GM12878 (cell line): Measurements from ENCODE around the gene EEF1A2. TPM values are rescaled to one million over a fixed set of nuclear protein-coding genes. Genes with fewer than 3 reads are reported as not detected.

ENCODE experiments used
- ATAC-seq: fragments of 200-7000 bp; cut with Tn5 transposase; 3 replicates; pipeline ENCODE4 v1.9.1; 2020; ENCODE audit warnings: mild to moderate bottlenecking, moderate library complexity
- BruUV-seq: library from RNA; stranded (reverse); fragments of 400-500 nt; replicated peaks from 2 replicates; lab custom pipeline; 2021; lab: Mats Ljungman, UMichigan
- CTCF ChIA-PET: fragments of 300-600 bp; sonication (Branson Sonifier 250); formaldehyde crosslinking; extraction: SDS; loops from one replicate; lab custom pipeline; 2021; ENCODE audit warnings: inconsistent platforms; lab: Yijun Ruan, JAX
- POLR2A ChIA-PET: fragments of 350-600 bp; formaldehyde crosslinking; extraction: SDS; loops from one replicate; lab custom pipeline; 2021; ENCODE audit warnings: inconsistent platforms; lab: Charles Lee
- RAD21 ChIA-PET: fragments of 300-600 bp; sonication (Branson Sonifier 250); formaldehyde crosslinking; loops from one replicate; lab custom pipeline; 2023; ENCODE audit warnings: antibody characterized with exemption; ENCODE audit not compliant: unreplicated experiment; lab: Charles Lee
- SMC1A ChIA-PET: fragments of 300-600 bp; sonication (Branson Sonifier 250); formaldehyde crosslinking; loops from one replicate; lab custom pipeline; 2023; ENCODE audit not compliant: unreplicated experiment, uncharacterized antibody; lab: Charles Lee
- DNase-seq: peaks from one replicate; pipeline ENCODE4 v3.0.0-alpha.2; 2011; ENCODE audit warnings: low read depth, low spot score
- FAIRE-seq: peaks from 3 replicates; lab custom pipeline; 2011; peaks lifted over from hg19 to GRCh38; lab: Jason Lieb, UNC
- H2AFZ ChIP-seq: 2 replicates; pipeline ENCODE4 v1.6.0; 2011; ENCODE audit warnings: low read depth, low read length, control low read depth; ENCODE audit not compliant: control insufficient read depth
- H3K27ac ChIP-seq: 2 replicates; pipeline ENCODE4 v1.5.1; 2011; ENCODE audit warnings: control low read depth; ENCODE audit not compliant: control insufficient read depth, insufficient read depth
- H3K27me3 ChIP-seq, 2 experiments: replicated peaks in 1 of 2; 2 replicates each; pipeline versions ENCODE4 v1.6.0 to v1.6.1; 2011; ENCODE audit warnings: low read length in 1 of 2; ENCODE audit not compliant: control insufficient read depth in 2 of 2, insufficient read depth in 2 of 2
- H3K36me3 ChIP-seq, 2 experiments: 2 replicates each; pipeline ENCODE4 v1.5.1; 2011; ENCODE audit warnings: low read length in 1 of 2; ENCODE audit not compliant: control insufficient read depth in 2 of 2, insufficient read depth in 2 of 2
- H3K4me1 ChIP-seq: 2 replicates; pipeline ENCODE4 v1.6.1; 2011; ENCODE audit warnings: mild to moderate bottlenecking, low read length, moderate library complexity, mixed read lengths; ENCODE audit not compliant: control insufficient read depth, insufficient read depth
- H3K4me2 ChIP-seq: 2 replicates; pipeline ENCODE4 v1.6.0; 2011; ENCODE audit warnings: control low read depth; ENCODE audit not compliant: control insufficient read depth, insufficient read depth
- H3K4me3 ChIP-seq: fragments of 200-600 bp; sonication (generic); 2 replicates; pipeline ENCODE4 v1.5.1; 2016
- H3K79me2 ChIP-seq: 2 replicates; pipeline ENCODE4 v1.6.0; 2011; ENCODE audit warnings: low read length; ENCODE audit not compliant: control insufficient read depth, insufficient read depth
- H3K9ac ChIP-seq: 2 replicates; pipeline ENCODE4 v1.8.0; 2011; ENCODE audit warnings: low read length, control low read depth, mixed read lengths; ENCODE audit not compliant: control insufficient read depth, insufficient read depth
- H3K9me3 ChIP-seq: replicated peaks from 3 replicates; pipeline ENCODE4 v1.5.1; 2011; ENCODE audit warnings: mild to moderate bottlenecking, low read length; ENCODE audit not compliant: control insufficient read depth, insufficient read depth
- H4K20me1 ChIP-seq: 2 replicates; pipeline ENCODE4 v1.6.0; 2011; ENCODE audit not compliant: control insufficient read depth, insufficient read depth
- CBX5 ChIP-seq: sonication (generic); IDR thresholded peaks from 2 replicates; pipeline ENCODE4 v1.6.1; 2016; ENCODE audit warnings: low read depth, moderate library complexity, mild to moderate bottlenecking, inconsistent platforms
- EP300 ChIP-seq, 2 experiments: fragments of 150-350 bp in 1 of 2; IDR thresholded peaks; 2 replicates each; pipeline ENCODE4 v1.6.1; 2011 to 2012; ENCODE audit warnings: low read depth in 2 of 2, low read length in 2 of 2, borderline replicate concordance in 1 of 2, improper control_type of control experiment in 1 of 2, inconsistent platforms in 1 of 2; ENCODE audit not compliant: control insufficient read depth in 1 of 2
- ETV6 ChIP-seq, 2 experiments: fragments of 450-650 bp in 1 of 2; IDR thresholded peaks in 1 of 2; conservative IDR thresholded peaks in 1 of 2; 2 replicates each; pipeline ENCODE4 v1.6.1; 2014; ENCODE audit warnings: antibody characterized with exemption in 1 of 2, borderline replicate concordance in 1 of 2, low read depth in 1 of 2, mild to moderate bottlenecking in 1 of 2, moderate library complexity in 1 of 2
- GABPA ChIP-seq: IDR thresholded peaks from 2 replicates; pipeline ENCODE4 v1.6.1; 2014; ENCODE audit warnings: antibody characterized with exemption, low read depth, mild to moderate bottlenecking, inconsistent platforms
- GATAD2B ChIP-seq: fragments of 450-650 bp; conservative IDR thresholded peaks from 2 replicates; pipeline ENCODE4 v1.6.1; 2017; ENCODE audit warnings: low read depth, mild to moderate bottlenecking, moderate library complexity
- IRF4 ChIP-seq: IDR thresholded peaks from 2 replicates; pipeline ENCODE4 v1.6.1; 2011; ENCODE audit warnings: low read depth, low read length
- MTA2 ChIP-seq: fragments of 450-650 bp; IDR thresholded peaks from 2 replicates; pipeline ENCODE4 v1.6.1; 2016; ENCODE audit warnings: low read depth, mild to moderate bottlenecking, moderate library complexity
- NBN ChIP-seq: fragments of 450-650 bp; IDR thresholded peaks from 2 replicates; pipeline ENCODE4 v1.6.1; 2016
- NR2C2 ChIP-seq: IDR thresholded peaks from 2 replicates; pipeline ENCODE4 v1.6.1; 2011; ENCODE audit warnings: borderline replicate concordance, low read depth; ENCODE audit not compliant: control insufficient read depth, insufficient read length
- POLR2AphosphoS2 ChIP-seq: IDR thresholded peaks from 2 replicates; pipeline ENCODE4 v1.6.1; 2011; ENCODE audit warnings: low read depth, mild to moderate bottlenecking, low read length, improper control_type of control experiment, moderate library complexity
- RELA ChIP-seq: fragments of 450-650 bp; IDR thresholded peaks from 2 replicates; pipeline ENCODE4 v1.8.0; 2014; ENCODE audit warnings: borderline replicate concordance; ENCODE audit not compliant: partially characterized antibody
- SUPT20H ChIP-seq: IDR thresholded peaks from 2 replicates; pipeline ENCODE4 v1.6.1; 2011; ENCODE audit warnings: low read depth, mild to moderate bottlenecking, low read length, moderate library complexity, borderline replicate concordance; ENCODE audit not compliant: control insufficient read depth
- TCF12 ChIP-seq: IDR thresholded peaks from 2 replicates; pipeline ENCODE4 v1.6.1; 2011; ENCODE audit warnings: low read depth, mild to moderate bottlenecking, low read length
- ZNF384 ChIP-seq: IDR thresholded peaks from 2 replicates; pipeline ENCODE4 v1.6.1; 2012; ENCODE audit warnings: low read depth, mild to moderate bottlenecking, low read length, improper control_type of control experiment, borderline replicate concordance
- WGBS: methylation state at CpG from one replicate; pipeline ENCODE4 v1.1.6; 2016; ENCODE audit warnings: low lambda C conversion rate; ENCODE audit not compliant: insufficient replicate concordance, insufficient coverage; ENCODE audit errors: missing lambda C conversion rate; 5-methylcytosine and 5-hydroxymethylcytosine counted together
- in situ Hi-C: fragments of 300-500 bp; cut with MboI; formaldehyde crosslinking; loops from 9 replicates; pipeline ENCODE4 v1.14.3; 2018; ENCODE audit warnings: mixed read lengths
- intact Hi-C: fragments of 100-400 bp; cut with micrococcal nuclease; formaldehyde crosslinking; loops from one replicate; pipeline ENCODE4 v1.14.2; 2022; ENCODE audit not compliant: unreplicated experiment
- polyA plus RNA-seq, 11 experiments: library from polyadenylated mRNA; depleted of rRNA in 4 of 11; unstranded in 6 of 11; stranded (reverse) in 5 of 11; fragments of >200 nt; fragmentation: Nextera tagmentation in 4 of 11; fragmentation: Illumina TruSeq in 1 of 11; extraction: Ambion mirVana in 4 of 11; extraction: Trizol in 1 of 11; gene quantifications; 1 replicate in 1 of 11; 2 replicates in 10 of 11; pipeline versions ENCODE4 v1.2.1 to v1.2.3, GENCODE V29; 2011 to 2016; ENCODE audit warnings: inconsistent platforms in 2 of 11, missing spikeins in 2 of 11, low read depth in 1 of 11
- total RNA-seq, 4 experiments: library from RNA; depleted of rRNA in 3 of 4; stranded (reverse); fragments of >200 nt in 3 of 4; fragmentation: Illumina TruSeq in 1 of 4; extraction: Trizol in 1 of 4; gene quantifications; 2 replicates each; pipeline versions ENCODE4 v1.2.1 to v1.2.3, GENCODE V29; 2013 to 2021
- TF ChIP-seq, protein P1 (sequence below): fragments of 450-650 bp; IDR thresholded peaks from 2 replicates; pipeline ENCODE4 v1.6.1; 2017; ENCODE audit warnings: low read depth, mild to moderate bottlenecking, moderate library complexity
- TF ChIP-seq, protein P2 (sequence below): IDR thresholded peaks from 2 replicates; pipeline ENCODE4 v1.6.1; 2011; ENCODE audit warnings: mild to moderate bottlenecking, low read depth, low read length, moderate library complexity; ENCODE audit not compliant: insufficient replicate concordance
- TF ChIP-seq, protein P3 (sequence below): IDR thresholded peaks from 2 replicates; pipeline ENCODE4 v1.6.1; 2012; ENCODE audit warnings: improper control_type of control experiment, low read depth, low read length; ENCODE audit not compliant: insufficient replicate concordance

The EEF1A2 gene
- total and polyA plus RNA-seq, 10 of the 15 experiments (the other 5 are each of a cell fraction or from before 2014, with no cell fraction given) = 0.56 TPM; not detected in 9

DNA sequence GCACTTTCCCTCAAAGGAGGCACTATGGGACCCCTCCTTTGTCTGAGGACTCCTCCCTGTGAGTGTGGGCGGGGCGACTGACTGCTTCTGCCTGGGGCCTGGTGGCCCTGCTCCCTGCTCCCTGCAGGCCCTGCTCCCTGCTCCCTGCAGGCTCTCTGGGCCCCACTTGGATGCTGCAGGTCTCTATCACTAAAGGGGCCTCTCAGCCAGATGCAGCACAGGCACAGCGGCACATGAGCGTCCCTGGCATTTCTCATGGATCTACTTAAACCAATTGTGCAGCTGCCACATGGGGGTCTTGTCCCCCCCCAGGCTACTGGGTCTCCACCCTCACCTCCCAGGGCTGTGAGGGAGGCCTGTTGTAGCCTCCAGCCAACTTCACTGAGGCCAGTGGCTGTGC is 7.8 kb downstream of the EEF1A2 start:
- no peak for FAIRE-seq
- Histone ChIP-seq H3K4me1 (no peaks in the 10 kb centered on the region), H3K4me2 (no peak overlapping the region), H2AFZ (no peak overlapping the region), H3K9ac (no peak overlapping the region), H3K4me3 (no peak overlapping the region), H3K36me3 (no peaks in the 10 kb centered on the region), H3K9me3 (no peaks in the 10 kb centered on the region), H3K79me2 (no peaks in the 10 kb centered on the region), H4K20me1 (no peaks in the 10 kb centered on the region), H3K27ac (no peak overlapping the region), H3K27me3 (peaks cover 0 to 1% of the 10 kb centered on the region in 2 experiments; a peak in 1 of 4 replicates)
- intact Hi-C loops = no loop called here
- DNase-seq = no peak
- ChIA-PET CTCF (no interaction called here), POLR2A (no interaction called here), SMC1A (no interaction called here), RAD21 (no interaction called here)
- BruUV-seq = no TSS peak
- no peak for ATAC-seq
- WGBS = 20% methylated on average over 4 of the region's 4 CpGs
- in situ Hi-C loops = no loop called here
- TF ChIP-seq SUPT20H = no peak
- no peak for TF ChIP-seq EP300 (IDR thresholded peaks at IDR 0.05; ENCODE audit: borderline replicate concordance in 1 of 2, control insufficient read depth in 1 of 2, low read depth in 2 of 2, low read length in 2 of 2)
- TF ChIP-seq ZNF384 = no peak
- no peak for TF ChIP-seq GATAD2B
- no peak for TF ChIP-seq GABPA
- no peak for TF ChIP-seq NBN
- TF ChIP-seq, protein P1, sequence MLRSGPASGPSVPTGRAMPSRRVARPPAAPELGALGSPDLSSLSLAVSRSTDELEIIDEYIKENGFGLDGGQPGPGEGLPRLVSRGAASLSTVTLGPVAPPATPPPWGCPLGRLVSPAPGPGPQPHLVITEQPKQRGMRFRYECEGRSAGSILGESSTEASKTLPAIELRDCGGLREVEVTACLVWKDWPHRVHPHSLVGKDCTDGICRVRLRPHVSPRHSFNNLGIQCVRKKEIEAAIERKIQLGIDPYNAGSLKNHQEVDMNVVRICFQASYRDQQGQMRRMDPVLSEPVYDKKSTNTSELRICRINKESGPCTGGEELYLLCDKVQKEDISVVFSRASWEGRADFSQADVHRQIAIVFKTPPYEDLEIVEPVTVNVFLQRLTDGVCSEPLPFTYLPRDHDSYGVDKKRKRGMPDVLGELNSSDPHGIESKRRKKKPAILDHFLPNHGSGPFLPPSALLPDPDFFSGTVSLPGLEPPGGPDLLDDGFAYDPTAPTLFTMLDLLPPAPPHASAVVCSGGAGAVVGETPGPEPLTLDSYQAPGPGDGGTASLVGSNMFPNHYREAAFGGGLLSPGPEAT = no peak
- TF ChIP-seq, protein P2, sequence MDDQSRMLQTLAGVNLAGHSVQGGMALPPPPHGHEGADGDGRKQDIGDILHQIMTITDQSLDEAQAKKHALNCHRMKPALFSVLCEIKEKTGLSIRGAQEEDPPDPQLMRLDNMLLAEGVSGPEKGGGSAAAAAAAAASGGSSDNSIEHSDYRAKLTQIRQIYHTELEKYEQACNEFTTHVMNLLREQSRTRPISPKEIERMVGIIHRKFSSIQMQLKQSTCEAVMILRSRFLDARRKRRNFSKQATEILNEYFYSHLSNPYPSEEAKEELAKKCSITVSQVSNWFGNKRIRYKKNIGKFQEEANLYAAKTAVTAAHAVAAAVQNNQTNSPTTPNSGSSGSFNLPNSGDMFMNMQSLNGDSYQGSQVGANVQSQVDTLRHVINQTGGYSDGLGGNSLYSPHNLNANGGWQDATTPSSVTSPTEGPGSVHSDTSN = no peak
- TF ChIP-seq IRF4 = no peak
- TF ChIP-seq MTA2 = no peak
- TF ChIP-seq TCF12 = no peak
- TF ChIP-seq CBX5 = no peak
- no peak for TF ChIP-seq NR2C2
- no peak for TF ChIP-seq ETV6 (conservative IDR thresholded peaks at IDR 0.05 in 1 of 2, IDR thresholded peaks at IDR 0.05 in 1 of 2; ENCODE audit: borderline replicate concordance in 1 of 2, low read depth in 1 of 2)
- TF ChIP-seq POLR2AphosphoS2 = no peak
- TF ChIP-seq RELA = no peak
- TF ChIP-seq, protein P3, sequence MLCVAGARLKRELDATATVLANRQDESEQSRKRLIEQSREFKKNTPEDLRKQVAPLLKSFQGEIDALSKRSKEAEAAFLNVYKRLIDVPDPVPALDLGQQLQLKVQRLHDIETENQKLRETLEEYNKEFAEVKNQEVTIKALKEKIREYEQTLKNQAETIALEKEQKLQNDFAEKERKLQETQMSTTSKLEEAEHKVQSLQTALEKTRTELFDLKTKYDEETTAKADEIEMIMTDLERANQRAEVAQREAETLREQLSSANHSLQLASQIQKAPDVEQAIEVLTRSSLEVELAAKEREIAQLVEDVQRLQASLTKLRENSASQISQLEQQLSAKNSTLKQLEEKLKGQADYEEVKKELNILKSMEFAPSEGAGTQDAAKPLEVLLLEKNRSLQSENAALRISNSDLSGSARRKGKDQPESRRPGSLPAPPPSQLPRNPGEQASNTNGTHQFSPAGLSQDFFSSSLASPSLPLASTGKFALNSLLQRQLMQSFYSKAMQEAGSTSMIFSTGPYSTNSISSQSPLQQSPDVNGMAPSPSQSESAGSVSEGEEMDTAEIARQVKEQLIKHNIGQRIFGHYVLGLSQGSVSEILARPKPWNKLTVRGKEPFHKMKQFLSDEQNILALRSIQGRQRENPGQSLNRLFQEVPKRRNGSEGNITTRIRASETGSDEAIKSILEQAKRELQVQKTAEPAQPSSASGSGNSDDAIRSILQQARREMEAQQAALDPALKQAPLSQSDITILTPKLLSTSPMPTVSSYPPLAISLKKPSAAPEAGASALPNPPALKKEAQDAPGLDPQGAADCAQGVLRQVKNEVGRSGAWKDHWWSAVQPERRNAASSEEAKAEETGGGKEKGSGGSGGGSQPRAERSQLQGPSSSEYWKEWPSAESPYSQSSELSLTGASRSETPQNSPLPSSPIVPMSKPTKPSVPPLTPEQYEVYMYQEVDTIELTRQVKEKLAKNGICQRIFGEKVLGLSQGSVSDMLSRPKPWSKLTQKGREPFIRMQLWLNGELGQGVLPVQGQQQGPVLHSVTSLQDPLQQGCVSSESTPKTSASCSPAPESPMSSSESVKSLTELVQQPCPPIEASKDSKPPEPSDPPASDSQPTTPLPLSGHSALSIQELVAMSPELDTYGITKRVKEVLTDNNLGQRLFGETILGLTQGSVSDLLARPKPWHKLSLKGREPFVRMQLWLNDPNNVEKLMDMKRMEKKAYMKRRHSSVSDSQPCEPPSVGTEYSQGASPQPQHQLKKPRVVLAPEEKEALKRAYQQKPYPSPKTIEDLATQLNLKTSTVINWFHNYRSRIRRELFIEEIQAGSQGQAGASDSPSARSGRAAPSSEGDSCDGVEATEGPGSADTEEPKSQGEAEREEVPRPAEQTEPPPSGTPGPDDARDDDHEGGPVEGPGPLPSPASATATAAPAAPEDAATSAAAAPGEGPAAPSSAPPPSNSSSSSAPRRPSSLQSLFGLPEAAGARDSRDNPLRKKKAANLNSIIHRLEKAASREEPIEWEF = no peak
